GM23338 (cell line): ENCODE data around the gene SERPINE2.

Source experiments
- CREB1 ChIP-seq: fragments of 250-450 bp; sonication (Bioruptor Pico); IDR thresholded peaks from 2 replicates; pipeline ENCODE4 v1.5.0; 2020; ENCODE audit warnings: low read depth, mild to moderate bottlenecking, moderate library complexity
- EZH2 ChIP-seq: fragments of 200-600 bp; sonication (generic); IDR thresholded peaks from one replicate; pipeline ENCODE4 v1.8.0; 2017; ENCODE audit warnings: antibody characterized with exemption, mild to moderate bottlenecking, low read depth; ENCODE audit not compliant: unreplicated experiment
- EZH2phosphoT487 ChIP-seq: fragments of 200-600 bp; sonication (generic); IDR thresholded peaks from one replicate; pipeline ENCODE4 v1.8.1; 2018; ENCODE audit warnings: antibody characterized with exemption; ENCODE audit not compliant: unreplicated experiment
- POLR2AphosphoS5 ChIP-seq: IDR thresholded peaks from 2 replicates; pipeline ENCODE4 v1.6.1; 2016; ENCODE audit warnings: antibody characterized with exemption, low read depth
- REST ChIP-seq: IDR thresholded peaks from one replicate; pipeline ENCODE4 v1.6.1; 2018; ENCODE audit warnings: antibody characterized with exemption; ENCODE audit not compliant: unreplicated experiment
- TF ChIP-seq, protein P1 (sequence below), 2 experiments: fragments of 200-600 bp in 1 of 2; sonication (generic) in 1 of 2; conservative IDR thresholded peaks; 2 replicates each; pipeline versions ENCODE4 v1.5.1 to v1.6.1; 2016 to 2017; ENCODE audit warnings: antibody characterized with exemption in 2 of 2, low read depth in 2 of 2, mild to moderate bottlenecking in 2 of 2, moderate library complexity in 1 of 2

DNA sequence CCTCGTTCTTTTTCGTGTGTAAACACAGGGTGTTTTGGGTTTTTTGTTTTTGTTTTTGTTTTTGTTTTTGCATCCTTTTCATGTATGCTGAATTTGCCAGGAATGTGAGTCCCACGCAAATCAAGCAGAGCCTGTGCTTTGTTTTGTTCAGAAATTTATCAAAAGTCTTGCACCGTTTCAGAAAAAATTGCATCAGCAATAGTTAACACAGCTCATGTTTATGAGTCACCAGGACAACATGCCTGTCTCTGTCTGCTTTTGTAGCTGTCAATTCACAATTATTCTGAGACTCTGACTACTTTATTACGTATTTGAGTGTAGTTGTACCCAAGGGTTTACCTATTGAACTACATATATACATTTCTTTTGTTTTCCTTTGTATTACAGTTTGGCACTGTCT is 43.5 kb downstream of the SERPINE2 start:
- TF ChIP-seq, protein P1, sequence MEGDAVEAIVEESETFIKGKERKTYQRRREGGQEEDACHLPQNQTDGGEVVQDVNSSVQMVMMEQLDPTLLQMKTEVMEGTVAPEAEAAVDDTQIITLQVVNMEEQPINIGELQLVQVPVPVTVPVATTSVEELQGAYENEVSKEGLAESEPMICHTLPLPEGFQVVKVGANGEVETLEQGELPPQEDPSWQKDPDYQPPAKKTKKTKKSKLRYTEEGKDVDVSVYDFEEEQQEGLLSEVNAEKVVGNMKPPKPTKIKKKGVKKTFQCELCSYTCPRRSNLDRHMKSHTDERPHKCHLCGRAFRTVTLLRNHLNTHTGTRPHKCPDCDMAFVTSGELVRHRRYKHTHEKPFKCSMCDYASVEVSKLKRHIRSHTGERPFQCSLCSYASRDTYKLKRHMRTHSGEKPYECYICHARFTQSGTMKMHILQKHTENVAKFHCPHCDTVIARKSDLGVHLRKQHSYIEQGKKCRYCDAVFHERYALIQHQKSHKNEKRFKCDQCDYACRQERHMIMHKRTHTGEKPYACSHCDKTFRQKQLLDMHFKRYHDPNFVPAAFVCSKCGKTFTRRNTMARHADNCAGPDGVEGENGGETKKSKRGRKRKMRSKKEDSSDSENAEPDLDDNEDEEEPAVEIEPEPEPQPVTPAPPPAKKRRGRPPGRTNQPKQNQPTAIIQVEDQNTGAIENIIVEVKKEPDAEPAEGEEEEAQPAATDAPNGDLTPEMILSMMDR (conservative IDR thresholded peaks at IDR 0.05; ENCODE audit: low read depth in 2 of 2), result no peak
- TF ChIP-seq POLR2AphosphoS5 (no peak), EZH2phosphoT487 (no peak), EZH2 (no peak), CREB1 (no peak), REST (no peak)
